ENCODE data around the gene PCDHGA5.
"Not testable (repeated sequence)": the region's sequence is repeated elsewhere in the genome, so short reads cannot be mapped to it uniquely, and the experiment has no call there.

The PCDHGA5 gene

GRCh38 chr5:141354900-141355469 is 9.0 kb upstream of the PCDHGA5 start, which contains the start of gene PCDHGA4:
PCDHGA4 (plus strand) TSS chr5:141355021; CDS start chr5:141355108, 87 bp downstream.
- peak; percentile 24 for DNase-seq

DNA sequence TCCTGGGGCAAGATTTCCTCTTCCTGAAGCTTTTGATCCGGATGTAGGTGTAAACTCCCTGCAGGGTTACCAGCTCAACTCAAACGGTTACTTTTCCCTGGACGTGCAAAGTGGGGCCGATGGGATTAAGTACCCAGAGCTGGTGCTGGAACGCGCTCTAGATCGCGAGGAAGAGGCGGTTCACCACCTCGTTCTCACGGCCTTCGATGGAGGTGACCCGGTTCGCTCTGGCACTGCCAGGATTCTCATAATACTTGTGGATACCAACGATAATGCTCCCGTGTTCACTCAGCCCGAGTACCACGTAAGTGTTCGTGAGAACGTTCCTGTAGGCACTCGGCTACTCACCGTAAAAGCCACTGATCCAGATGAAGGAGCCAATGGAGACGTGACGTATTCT is 8.3 kb upstream of the PCDHGA5 start:
- no peak for DNase-seq

DNA sequence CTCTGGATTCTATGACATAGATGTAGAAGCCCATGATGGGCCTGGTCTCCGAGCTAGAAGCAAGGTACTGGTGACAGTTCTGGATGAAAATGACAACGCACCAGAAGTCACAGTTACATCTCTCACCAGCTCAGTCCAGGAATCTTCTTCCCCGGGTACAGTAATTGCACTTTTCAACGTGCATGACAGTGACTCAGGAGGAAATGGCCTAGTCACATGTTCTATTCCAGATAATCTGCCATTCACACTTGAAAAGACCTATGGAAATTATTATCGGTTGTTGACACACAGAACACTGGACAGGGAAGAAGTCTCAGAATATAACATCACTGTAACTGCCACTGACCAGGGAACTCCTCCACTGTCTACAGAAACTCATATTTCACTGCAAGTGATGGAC is 7.8 kb upstream of the PCDHGA5 start:
- no peak for DNase-seq

- DNase-seq: no peak
These were observed 7.0 kb upstream of the PCDHGA5 start for GRCh38 chr5:141356950-141357349.

DNA sequence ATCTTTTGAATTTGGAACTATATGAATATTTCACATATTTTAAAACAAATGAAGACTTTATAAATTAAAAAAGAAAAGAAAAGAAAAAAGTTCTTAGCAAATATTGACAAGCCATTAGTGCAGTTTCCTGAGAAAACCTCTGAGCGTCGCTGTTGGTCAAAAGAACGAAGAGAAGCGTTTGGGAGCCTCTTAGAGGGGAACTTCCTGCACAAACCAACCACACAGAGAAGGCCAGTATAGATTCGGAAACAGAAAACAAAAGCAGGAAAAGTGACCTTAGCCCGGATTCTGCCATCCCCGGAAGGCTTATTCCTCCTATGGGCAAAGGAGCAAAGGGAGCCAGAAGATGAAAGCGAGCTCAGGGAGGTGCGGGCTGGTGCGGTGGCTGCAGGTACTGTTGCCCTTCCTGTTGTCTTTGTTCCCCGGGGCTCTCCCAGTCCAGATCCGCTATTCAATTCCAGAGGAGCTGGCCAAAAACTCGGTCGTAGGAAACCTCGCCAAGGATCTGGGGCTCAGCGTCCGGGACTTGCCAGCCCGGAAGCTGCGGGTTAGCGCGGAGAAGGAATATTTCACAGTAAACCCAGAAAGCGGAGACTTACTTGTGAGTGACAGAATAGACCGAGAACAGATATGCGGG is 4.1 kb upstream of the PCDHGA5 start, which contains the start of gene PCDHGB2:
Gene PCDHGB2, plus strand, starts transcription at position 205 of the 637 bp plus-strand sequence. Its CDS starts 142 bp downstream, at position 347.
- peak; percentile 48 for DNase-seq

- no peak for DNase-seq
These were observed 3.3 kb upstream of the PCDHGA5 start for GRCh38 chr5:141360685-141361084.

GRCh38 chr5:141362719-141363118 is 1.2 kb upstream of the PCDHGA5 start:
- DNase-seq: no peak

GRCh38 chr5:141366016-141366896 is 2.3 kb downstream of the PCDHGA5 start:
- DNase-seq: no peak

GRCh38 chr5:141369994-141370848 is 6.3 kb downstream of the PCDHGA5 start, which contains the start of gene PCDHGB3:
PCDHGB3 (plus strand) TSS chr5:141370242; CDS start chr5:141370395, 153 bp downstream.
- peak; percentile 51 for DNase-seq

DNA sequence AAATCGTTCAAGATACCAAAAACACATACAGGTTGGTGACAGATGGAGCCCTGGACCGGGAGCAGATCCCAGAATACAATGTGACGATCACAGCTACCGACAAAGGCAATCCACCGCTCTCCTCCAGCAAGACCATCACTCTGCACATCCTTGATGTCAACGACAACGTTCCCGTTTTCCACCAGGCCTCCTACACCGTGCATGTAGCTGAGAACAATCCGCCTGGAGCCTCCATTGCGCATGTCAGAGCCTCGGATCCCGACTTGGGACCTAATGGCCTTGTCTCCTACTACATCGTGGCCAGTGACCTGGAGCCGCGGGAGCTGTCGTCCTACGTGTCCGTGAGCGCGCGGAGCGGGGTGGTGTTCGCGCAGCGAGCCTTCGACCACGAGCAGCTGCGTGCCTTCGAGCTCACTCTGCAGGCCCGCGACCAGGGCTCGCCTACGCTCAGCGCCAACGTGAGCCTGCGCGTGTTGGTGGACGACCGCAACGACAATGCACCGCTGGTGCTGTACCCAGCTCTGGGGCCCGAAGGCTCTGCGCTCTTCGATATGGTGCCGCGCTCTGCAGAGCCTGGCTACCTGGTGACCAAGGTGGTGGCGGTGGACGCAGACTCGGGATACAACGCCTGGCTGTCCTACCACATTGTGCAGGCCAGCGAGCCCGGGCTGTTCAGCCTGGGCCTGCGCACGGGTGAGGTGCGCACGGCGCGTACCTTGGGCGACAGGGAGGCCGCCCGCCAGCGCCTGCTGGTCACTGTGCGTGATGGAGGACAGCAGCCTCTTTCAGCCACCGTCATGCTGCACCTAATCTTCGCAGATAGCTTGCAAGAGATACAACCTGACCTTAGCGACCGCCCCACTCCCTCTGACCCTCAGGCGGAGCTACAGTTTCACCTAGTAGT is 7.9 kb downstream of the PCDHGA5 start:
- no peak for DNase-seq

DNA sequence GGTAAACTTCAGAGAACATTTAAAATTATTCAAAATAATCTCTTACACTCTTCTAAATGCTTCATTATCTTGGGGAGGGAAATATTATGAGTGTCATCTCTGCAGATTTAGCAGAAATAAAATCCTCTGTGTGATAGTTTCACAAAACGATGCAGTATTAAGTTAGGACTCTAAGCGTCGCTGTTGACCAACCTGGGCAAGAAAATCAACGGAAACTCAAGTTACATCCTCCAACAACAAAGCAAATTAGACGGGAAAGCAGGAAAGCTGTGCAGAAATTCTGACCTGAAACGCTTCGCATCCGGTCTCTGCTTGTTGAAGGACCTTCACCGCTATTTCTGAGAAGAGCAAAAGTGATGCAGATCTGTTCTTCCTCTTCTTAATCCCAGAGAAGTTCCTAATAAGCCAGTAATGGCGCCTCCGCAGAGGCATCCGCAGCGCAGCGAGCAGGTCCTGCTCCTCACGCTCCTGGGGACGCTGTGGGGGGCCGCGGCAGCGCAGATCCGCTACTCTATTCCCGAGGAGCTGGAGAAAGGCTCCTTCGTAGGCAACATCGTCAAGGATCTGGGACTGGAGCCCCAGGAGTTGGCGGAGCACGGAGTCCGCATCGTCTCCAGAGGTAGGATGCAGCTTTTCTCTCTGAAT is 9.8 kb downstream of the PCDHGA5 start, which contains the start of gene PCDHGA6:
Gene PCDHGA6, plus strand, starts transcription at position 219 of the 645 bp plus-strand sequence. Its CDS starts 193 bp downstream, at position 412.
- DNase-seq: peak; percentile 12

- no peak for DNase-seq
These were observed 10.7 kb downstream of the PCDHGA5 start for GRCh38 chr5:141374627-141375026.

DNA sequence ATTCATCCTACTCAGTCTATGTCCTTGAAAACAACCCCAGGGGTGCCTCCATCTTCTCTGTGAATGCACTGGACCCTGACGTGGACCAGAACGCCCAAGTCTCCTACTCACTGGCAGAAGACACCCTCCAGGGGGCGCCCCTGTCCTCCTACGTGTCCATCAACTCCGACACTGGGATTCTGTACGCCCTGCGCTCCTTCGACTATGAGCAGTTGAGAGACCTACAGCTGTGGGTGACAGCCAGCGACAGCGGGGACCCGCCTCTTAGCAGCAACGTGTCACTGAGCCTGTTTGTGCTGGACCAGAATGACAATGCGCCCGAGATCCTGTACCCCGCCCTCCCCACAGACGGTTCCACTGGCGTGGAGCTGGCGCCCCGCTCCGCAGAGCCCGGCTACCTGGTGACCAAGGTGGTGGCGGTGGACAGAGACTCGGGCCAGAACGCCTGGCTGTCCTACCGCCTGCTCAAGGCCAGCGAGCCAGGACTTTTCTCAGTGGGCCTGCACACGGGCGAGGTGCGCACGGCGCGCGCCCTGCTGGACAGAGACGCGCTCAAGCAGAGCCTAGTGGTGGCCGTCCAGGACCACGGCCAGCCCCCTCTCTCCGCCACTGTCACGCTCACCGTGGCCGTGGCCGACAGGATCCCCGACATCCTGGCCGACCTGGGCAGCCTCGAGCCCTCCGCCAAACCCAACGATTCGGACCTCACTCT is 11.6 kb downstream of the PCDHGA5 start:
- not testable (repeated sequence) for DNase-seq

DNA sequence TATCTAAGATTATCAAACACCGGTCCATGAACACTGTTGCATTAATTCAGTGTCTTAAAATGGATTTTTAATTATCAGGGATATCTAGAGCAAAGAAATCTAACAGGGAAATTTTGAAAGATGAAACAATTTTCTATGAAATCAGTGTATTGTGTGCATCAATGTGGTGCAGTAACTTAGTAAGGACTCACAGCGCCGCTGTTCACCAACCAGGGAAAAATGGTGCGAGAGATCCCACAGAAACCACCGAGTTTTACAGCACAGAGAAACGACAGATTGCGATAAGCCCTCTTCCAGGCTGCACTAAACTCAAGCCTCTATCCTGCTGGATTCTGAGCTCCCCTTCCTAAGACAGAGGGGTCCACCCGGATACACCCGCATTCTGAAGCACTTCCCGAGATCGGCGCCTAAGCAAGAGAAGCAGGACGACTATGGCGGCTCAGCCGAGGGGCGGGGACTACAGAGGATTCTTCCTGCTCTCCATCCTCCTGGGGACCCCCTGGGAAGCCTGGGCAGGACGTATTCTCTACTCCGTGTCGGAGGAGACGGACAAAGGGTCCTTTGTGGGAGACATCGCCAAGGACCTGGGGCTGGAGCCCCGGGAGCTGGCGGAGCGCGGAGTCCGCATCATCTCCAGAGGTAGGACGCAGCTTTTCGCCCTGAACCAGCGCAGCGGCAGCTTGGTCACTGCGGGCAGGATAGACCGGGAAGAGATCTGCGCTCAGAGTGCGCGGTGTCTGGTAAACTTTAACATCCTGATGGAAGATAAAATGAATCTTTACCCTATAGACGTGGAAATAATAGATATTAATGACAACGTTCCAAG is 18.7 kb downstream of the PCDHGA5 start, which contains the start of gene PCDHGA7:
Gene PCDHGA7, plus strand, starts transcription at position 274 of the 826 bp plus-strand sequence. Its CDS starts 158 bp downstream, at position 432.
- no peak for DNase-seq

GRCh38 chr5:141383345-141383744 is 19.4 kb downstream of the PCDHGA5 start:
- no peak for DNase-seq

DNA sequence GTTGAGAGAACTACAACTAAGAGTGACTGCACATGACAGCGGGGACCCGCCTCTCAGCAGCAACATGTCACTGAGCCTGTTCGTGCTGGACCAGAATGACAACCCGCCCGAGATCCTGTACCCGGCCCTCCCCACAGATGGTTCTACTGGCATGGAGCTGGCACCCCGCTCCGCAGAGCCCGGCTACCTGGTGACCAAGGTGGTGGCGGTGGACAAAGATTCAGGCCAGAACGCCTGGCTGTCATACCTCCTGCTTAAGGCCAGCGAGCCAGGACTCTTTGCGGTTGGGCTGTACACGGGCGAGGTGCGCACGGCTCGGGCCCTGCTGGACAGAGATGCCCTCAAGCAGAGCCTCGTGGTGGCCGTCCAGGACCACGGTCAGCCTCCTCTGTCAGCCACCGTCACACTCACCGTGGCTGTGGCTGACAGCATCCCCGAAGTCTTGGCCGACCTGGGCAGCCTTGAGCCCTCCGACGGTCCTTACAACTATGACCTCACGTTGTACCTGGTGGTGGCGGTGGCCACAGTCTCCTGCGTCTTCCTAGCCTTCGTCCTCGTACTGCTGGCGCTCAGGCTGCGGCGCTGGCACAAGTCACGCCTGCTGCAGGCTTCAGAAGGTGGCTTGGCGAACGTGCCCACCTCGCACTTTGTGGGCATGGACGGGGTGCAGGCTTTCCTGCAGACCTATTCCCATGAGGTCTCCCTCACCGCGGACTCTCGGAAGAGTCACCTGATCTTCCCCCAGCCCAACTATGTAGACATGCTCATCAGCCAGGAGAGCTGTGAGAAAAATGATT is 20.7 kb downstream of the PCDHGA5 start:
- DNase-seq: no peak

DNA sequence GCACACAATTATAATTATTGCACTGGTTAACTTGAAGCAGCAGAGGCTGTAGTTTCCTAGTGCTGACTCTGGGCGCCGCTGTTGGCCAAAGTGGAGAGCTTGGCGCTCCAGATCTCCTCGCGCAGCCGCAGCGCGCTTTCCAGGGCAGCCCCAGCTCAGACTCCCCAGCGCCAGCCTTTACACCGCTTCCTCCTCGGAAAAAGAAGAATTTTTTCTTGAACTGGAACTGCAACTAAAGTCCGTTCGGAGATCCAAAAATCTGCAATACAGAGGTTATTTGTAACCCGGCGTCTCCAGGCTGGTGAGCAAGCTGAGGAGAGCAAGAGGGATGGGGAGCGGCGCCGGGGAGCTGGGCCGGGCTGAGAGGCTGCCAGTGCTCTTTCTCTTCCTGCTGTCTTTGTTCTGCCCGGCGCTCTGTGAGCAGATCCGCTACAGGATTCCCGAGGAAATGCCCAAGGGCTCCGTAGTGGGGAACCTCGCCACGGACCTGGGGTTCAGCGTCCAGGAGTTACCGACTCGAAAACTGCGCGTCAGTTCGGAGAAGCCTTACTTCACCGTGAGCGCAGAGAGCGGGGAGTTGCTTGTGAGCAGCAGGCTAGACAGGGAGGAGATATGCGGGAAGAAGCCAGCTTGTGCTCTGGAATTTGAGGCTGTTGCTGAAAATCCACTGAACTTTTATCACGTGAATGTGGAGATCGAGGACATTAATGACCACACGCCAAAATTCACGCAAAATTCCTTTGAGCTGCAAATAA is 23.8 kb downstream of the PCDHGA5 start, which contains the start of gene PCDHGB4:
Gene PCDHGB4, plus strand, starts transcription at position 142 of the 755 bp plus-strand sequence. Its CDS starts 187 bp downstream, at position 329.
- peak; percentile 42 for DNase-seq
